Colonic mucosa (tissue), 4 donors: ENCODE results near the gene GFER. TPM values are rescaled to one million over a fixed set of nuclear protein-coding genes. Genes with fewer than 3 reads are reported as not detected.

Experiments used
- DNase-seq: peaks from one replicate; pipeline ENCODE4 v3.0.0-alpha.2; 2020
- H3K27ac ChIP-seq: fragments of 200-600 bp; one replicate; pipeline ENCODE4 v1.8.0; 2021
- H3K27me3 ChIP-seq: fragments of 200-600 bp; one replicate; pipeline ENCODE4 v1.8.0; 2021
- H3K36me3 ChIP-seq: fragments of 200-600 bp; one replicate; pipeline ENCODE4 v1.8.0; 2021
- H3K4me1 ChIP-seq: fragments of 200-600 bp; one replicate; pipeline ENCODE4 v1.8.0; 2021; ENCODE audit warnings: mild to moderate bottlenecking
- H3K4me3 ChIP-seq: fragments of 200-600 bp; one replicate; pipeline ENCODE4 v1.8.0; 2021
- H3K9ac ChIP-seq, 2 donors: one replicate each; pipeline ENCODE4 v1.7.0; 2013; ENCODE audit warnings: control low read depth in 2 of 2, low read depth in 2 of 2, low read length in 2 of 2
- H3K9me3 ChIP-seq: fragments of 200-600 bp; one replicate; pipeline ENCODE4 v1.8.0; 2021
- CTCF ChIP-seq: fragments of 200-600 bp; IDR thresholded peaks from one replicate; pipeline ENCODE4 v1.8.0; 2022; ENCODE audit warnings: antibody characterized with exemption, mild to moderate bottlenecking
- intact Hi-C: fragments of 100-400 bp; cut with DNase I; formaldehyde crosslinking; loops from one replicate; pipeline ENCODE4 v1.14.1; 2022
- total RNA-seq, 2 donors: library from RNA; stranded (reverse); fragmentation: NEBNext Ultra II Directional in 1 of 2; extraction: Animal tissue kit (Norgen Biotek cat#: 25700) in 1 of 2; gene quantifications; one replicate each; pipeline ENCODE4 v1.2.1, GENCODE V29; 2021
- donor health status: healthy.
- donor health status: DM: no; HTN: no; CAD: no.
- donor health status: DM: no; HTN: no; CAD: no.

Gene GFER
- total RNA-seq, 2 donors from 2014 or later, result 76.6 to 79.5 TPM

DNA sequence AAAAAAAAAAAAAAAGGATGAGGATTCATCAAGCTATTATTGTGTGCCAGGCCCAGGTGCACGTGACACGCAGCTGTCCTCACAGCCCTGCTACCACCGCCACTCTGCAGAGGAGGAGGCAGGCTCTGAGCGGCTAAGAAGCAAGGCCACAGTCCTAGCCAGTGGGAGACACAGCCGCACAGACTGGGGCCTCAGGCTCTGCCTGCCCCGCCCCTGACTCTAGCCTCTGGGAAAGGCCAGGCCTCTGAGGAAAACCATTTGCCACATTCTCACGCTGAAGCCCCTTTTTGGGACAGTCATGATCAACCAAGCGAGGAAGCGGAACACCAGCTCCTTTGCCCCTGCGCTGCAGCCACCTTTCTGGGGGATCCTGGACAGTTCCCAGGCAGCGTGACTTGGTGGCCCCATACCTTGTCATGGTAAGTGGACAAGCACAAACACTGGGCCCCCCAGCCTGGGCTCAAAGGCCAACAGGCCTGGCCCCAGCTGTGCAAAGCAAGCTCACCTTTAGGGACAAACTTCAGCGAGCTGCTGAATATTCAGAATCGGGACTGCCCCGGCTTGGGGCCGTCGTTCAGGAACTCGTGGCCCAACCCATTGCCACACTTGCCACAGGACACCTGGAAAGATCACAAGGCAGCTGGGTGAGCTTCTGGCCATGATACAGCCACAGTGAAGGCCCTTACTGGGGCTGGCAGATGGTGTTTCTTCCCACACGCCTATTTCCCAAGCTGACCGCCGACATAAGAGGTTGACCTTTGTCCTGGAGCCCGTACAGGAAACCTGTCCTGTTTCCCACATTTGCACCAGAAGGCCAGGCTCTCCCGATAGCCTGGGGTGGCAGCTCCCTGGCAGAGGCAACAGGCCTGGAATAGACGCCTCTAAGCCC is 43.5 kb upstream of the GFER start:
- Histone ChIP-seq H3K9ac (peak overlapping the region; percentile 24 to 92), H3K4me1 (peaks cover 16% of the 10 kb centered on the region), H3K9me3 (no peaks in the 10 kb centered on the region), H3K27ac (peak overlapping the region; percentile 76), H3K4me3 (no peak overlapping the region), H3K36me3 (peaks cover 4% of the 10 kb centered on the region), H3K27me3 (no peaks in the 10 kb centered on the region)
- intact Hi-C loops, result no loop called here
- no peak for TF ChIP-seq CTCF
- DNase-seq, result peak; percentile 58

- H3K4me1 ChIP-seq, result peaks cover 16% of the 10 kb centered on the region
- peak; percentile 46 for DNase-seq
- H3K27ac ChIP-seq, result peak overlapping the region; percentile 76
- H3K9ac ChIP-seq, result peak overlapping the region in 1 of 2 donors; percentile 92
- H3K4me3 ChIP-seq, result no peak overlapping the region
- no peaks in the 10 kb centered on the region for H3K9me3 ChIP-seq
- H3K27me3 ChIP-seq, result no peaks in the 10 kb centered on the region
- intact Hi-C loops, result no loop called here
- TF ChIP-seq CTCF, result no peak
- H3K36me3 ChIP-seq, result peaks cover 4% of the 10 kb centered on the region
Measured at GRCh38 chr16:1941162-1942046, 42.6 kb upstream of the GFER start.

- H3K4me1 ChIP-seq, result peaks cover 16% of the 10 kb centered on the region
- TF ChIP-seq CTCF, result no peak
- no peaks in the 10 kb centered on the region for H3K27me3 ChIP-seq
- H3K27ac ChIP-seq, result peak overlapping the region; percentile 76
- peaks cover 4% of the 10 kb centered on the region for H3K36me3 ChIP-seq
- H3K9me3 ChIP-seq, result no peaks in the 10 kb centered on the region
- intact Hi-C loops, result no loop called here
- H3K9ac ChIP-seq, result peak overlapping the region; percentile 92 to 95
- peak overlapping the region; percentile 66 for H3K4me3 ChIP-seq
- peak; percentile 50 for DNase-seq
Measured at GRCh38 chr16:1942047-1942809, 41.8 kb upstream of the GFER start.

DNA sequence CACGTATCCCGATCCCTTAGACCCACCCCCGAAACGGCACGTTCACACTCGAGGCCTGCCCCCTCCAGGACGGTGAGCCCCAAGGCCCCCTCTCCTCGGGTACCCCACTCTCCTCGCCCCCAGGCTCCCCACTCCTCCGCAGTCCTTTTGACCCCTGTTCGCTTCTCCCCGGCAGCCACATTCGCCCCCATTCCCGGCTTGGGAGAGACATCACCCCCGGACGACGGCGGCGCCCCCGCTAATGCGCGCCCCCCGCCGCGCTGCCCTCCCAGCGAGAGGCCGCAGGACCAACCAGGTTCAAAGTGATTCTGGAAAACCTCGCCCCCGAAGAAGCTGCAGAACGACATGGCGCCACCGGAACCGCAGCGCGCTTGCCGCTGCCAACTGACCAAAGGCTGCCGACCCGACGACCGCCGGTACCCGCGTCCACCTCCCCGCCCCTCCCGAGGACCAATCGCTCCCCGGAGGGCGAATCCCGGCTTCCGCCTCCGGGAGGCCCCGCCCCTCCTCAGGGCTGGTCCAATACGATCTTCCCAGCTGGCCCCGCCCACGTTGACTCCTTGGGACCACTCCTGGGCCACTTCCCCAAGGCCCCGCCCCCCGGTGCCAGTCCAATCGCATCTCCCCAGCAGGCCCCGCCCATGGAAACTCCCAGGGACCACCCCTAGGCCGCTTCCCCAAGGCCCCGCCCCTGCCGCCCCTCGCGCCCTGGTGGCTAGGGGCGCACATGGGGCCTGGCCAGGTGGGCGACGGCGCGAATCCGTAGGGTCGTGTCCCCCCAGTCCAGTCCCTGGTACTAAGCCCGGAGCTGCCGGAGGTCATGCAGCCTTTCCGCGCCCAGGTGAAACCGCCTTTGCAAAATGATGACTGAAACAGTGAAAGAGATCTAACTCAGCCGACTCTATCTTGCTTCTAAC is 40.9 kb upstream of the GFER start, which contains the start of gene MSRB1:
Gene MSRB1, minus strand, starts transcription at position 390 of the 917 bp plus-strand sequence. Its CDS starts 43 bp downstream, at position 347.
- H3K4me1 ChIP-seq, result peaks cover 16% of the 10 kb centered on the region
- H3K36me3 ChIP-seq, result peaks cover 4% of the 10 kb centered on the region
- H3K9ac ChIP-seq, result peak within 1 kb of the TSS; percentile 92 to 95
- no peaks in the 10 kb centered on the region for H3K9me3 ChIP-seq
- DNase-seq, result peak; percentile 100
- intact Hi-C loops, result no loop called here
- H3K27me3 ChIP-seq, result no peaks in the 10 kb centered on the region
- TF ChIP-seq CTCF, result no peak
- H3K27ac ChIP-seq, result peak within 1 kb of the TSS; percentile 76
- H3K4me3 ChIP-seq, result peak within 1 kb of the TSS; percentile 66
